Measurements from ENCODE around the gene BSPRY.

GRCh38 chr9:113331780-113332179 is 17.6 kb upstream of the BSPRY start:
- TF ChIP-seq CTCF (conservative IDR thresholded peaks at IDR 0.05 in 1 of 2, IDR thresholded peaks at IDR 0.05 in 1 of 2; ENCODE audit: low read depth in 1 of 2, low read length in 2 of 2) (no peak), EZH2 (IDR thresholded peaks at IDR 0.05; ENCODE audit: low read length, missing control alignments) (no peak)
